Anterior cingulate cortex (tissue), 58 donors: Measurements from ENCODE around the gene PTTG1IP.
"Not testable (repeated sequence)": the region's sequence is repeated elsewhere in the genome, so short reads cannot be mapped to it uniquely, and the experiment has no call there.

Experiments used
- DNase-seq, 58 donors: peaks; one replicate each; lab custom pipeline; 2025; lab: John Stamatoyannopoulos, UW

PTTG1IP gene

GRCh38 chr21:44886113-44887075, 12.9 kb upstream of the PTTG1IP start:
- DNase-seq, result no peak

DNA sequence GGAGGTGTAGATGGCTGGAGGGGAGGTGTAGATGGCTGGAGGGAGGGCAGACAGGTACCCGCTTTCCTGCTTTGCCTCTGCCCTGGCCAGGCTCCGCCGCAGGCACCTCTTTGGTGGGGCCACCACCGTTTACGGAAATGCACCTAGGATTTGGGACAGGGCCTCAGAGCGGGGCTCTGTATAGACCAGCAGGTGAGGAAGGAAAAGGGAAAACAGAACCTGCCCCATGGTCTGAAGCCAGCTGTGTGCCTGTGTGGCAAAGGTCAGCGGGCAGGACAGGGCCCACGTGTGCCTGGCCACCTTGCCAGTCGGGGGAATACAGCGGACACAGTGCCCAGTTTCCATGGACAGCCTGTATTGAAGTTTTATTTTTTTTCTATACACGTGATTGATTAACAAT, 12.1 kb upstream of the PTTG1IP start:
- no peak for DNase-seq

- DNase-seq, result no peak
These were observed 10.6 kb upstream of the PTTG1IP start for GRCh38 chr21:44884097-44884496.

GRCh38 chr21:44883250-44883649, 9.8 kb upstream of the PTTG1IP start:
- DNase-seq, result no peak

GRCh38 chr21:44881198-44881872, 7.8 kb upstream of the PTTG1IP start:
- DNase-seq, result no peak

DNA sequence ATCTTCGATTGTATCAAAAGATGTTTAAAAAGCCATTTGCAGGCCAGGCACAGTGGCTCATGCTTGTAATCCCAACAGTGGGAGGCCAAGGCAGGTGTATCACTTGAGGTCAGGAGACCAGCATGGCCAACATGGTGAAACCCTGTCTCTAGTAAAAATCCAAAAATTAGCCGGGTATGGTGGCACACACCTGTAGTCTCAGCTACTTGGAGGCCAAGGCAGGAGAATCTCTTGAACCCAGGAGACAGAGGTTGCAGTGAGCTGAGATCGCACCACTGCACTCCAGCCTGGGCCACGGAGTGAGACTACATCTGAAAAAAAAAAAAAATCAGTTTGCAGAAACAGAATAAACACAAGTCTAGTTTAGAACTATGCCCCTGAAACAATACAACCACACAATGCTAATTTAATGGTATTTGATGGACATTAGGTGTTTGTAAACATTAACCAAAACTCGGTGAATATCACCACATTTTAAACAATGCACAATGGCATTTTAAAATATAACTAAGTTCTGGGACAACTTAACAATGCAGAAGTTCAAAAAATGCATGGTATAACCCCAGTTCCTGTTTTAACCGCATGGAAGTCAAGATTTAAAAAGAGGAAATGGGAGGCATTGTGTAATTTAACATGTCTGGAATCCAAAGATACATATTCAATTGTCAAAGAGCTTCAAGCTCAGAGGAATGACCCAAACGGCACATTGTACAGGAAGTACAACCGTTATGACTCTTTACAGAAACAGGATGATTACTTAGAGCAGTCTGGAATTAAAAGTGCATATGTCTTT, 7.1 kb upstream of the PTTG1IP start:
- no peak for DNase-seq

- not testable (repeated sequence) for DNase-seq
These were observed 5.7 kb upstream of the PTTG1IP start for GRCh38 chr21:44879238-44879637.

- DNase-seq, result no peak
These were observed 4.8 kb upstream of the PTTG1IP start for GRCh38 chr21:44878053-44878982.

DNA sequence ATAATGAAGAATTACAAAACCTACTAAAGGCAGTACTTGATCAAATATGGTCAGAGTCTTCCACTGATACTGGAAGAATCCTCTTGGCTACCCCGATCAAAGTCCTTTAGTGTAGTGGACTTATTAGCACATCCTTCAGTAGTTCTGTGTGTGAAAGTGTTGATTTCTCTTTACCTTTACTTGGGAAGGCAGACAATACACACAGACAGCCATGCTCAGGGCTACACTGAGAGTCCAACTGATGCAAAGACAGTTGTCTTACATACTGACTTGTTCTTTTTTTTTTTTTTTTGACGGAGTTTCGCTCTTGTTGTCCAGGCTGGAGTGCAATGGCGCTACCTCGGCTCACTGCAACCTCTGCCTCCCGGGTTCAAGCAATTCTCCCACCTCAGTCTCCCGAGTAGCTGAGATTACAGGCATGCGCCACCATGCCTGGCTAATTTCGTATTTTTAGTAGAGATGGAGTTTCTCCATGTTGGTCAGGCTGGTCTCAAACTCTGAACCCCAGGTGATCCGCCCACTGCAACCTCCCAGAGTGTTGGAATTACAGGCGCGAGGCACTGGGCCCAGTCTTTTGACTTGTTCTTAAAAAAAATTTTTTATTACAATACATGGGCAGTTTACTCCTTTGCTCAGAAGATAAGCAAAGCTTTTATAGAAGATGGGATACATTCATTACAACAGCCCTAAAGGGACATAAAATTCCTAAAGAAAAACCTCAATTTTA, 3.5 kb upstream of the PTTG1IP start:
- no peak for DNase-seq

- DNase-seq, result no peak
These were observed 1.8 kb upstream of the PTTG1IP start for GRCh38 chr21:44875316-44875700.

GRCh38 chr21:44874497-44875315, 1.2 kb upstream of the PTTG1IP start:
- peak in 10 of 58 donors; percentile 15 to 52 (median 32) for DNase-seq

DNA sequence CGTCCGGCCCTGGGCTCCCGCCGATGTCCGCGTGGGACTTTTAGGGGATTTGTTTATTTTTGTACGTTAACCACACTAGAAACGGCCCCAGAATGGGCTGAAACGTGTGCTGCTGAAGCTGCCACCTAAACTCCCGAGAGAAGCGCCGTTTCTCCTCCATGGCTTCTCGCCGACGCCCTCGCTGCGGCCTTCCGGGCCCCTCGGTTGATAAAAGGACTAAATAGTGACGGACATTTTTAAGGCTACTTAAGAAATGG, 678 bp upstream of the PTTG1IP start:
- DNase-seq, result peak in 1 of 58 donors; percentile 54

- peak in 13 of 58 donors; percentile 11 to 63 (median 36) for DNase-seq
These were observed 688 bp downstream of the PTTG1IP start for GRCh38 chr21:44872649-44873355.

- no peak for DNase-seq
These were observed 1.2 kb downstream of the PTTG1IP start for GRCh38 chr21:44872323-44872648.

- peak in 16 of 58 donors; percentile 11 to 66 (median 37) for DNase-seq
These were observed 1.8 kb downstream of the PTTG1IP start for GRCh38 chr21:44871576-44872269.

- peak in 5 of 58 donors; percentile 13 to 36 (median 23) for DNase-seq
These were observed 2.6 kb downstream of the PTTG1IP start for GRCh38 chr21:44870748-44871495.
